HCT116 (cell line): Measurements from ENCODE around the gene CERS4. TPM values are rescaled to one million over a fixed set of nuclear protein-coding genes. Genes with fewer than 3 reads are reported as not detected.

Experiments used
- ATAC-seq: fragments of 200-7000 bp; cut with Tn5 transposase; 2 replicates; pipeline ENCODE4 v1.9.1; 2020; ENCODE audit warnings: mild to moderate bottlenecking, moderate library complexity
- BruUV-seq: library from RNA; stranded (reverse); fragments of 400-500 nt; replicated peaks from 2 replicates; lab custom pipeline; 2021; lab: Mats Ljungman, UMichigan
- CTCF ChIA-PET: fragments of 300-600 bp; sonication (Branson Sonifier 250); formaldehyde crosslinking; loops from one replicate; lab custom pipeline; 2021; ENCODE audit warnings: antibody characterized with exemption; lab: Charles Lee
- POLR2A ChIA-PET: fragments of 300-600, 350-600 bp; sonication (Branson Sonifier 250); formaldehyde crosslinking; loops from one replicate; lab custom pipeline; 2021; ENCODE audit warnings: antibody characterized with exemption; lab: Charles Lee
- RAD21 ChIA-PET, 2 experiments: fragments of 300-600 bp; sonication (Branson Sonifier 250); formaldehyde crosslinking; loops; one replicate each; lab custom pipeline; 2023; ENCODE audit warnings: low total read pairs in 2 of 2; ENCODE audit not compliant: uncharacterized antibody in 2 of 2, unreplicated experiment in 2 of 2, low non-redundant PET in 1 of 2; lab: Charles Lee
- DNase-seq: peaks from one replicate; pipeline ENCODE4 v3.0.0-alpha.2; 2010; ENCODE audit warnings: low read depth, low spot score
- H2AFZ ChIP-seq: fragments of 200-600 bp; shearing (Covaris generic), sonication (generic); 2 replicates; pipeline ENCODE4 v1.6.1; 2017; ENCODE audit warnings: low read depth, mixed run types, mixed read lengths, antibody characterized with exemption, low read length; ENCODE audit not compliant: poor library complexity, severe bottlenecking
- H3K27ac ChIP-seq: 2 replicates; pipeline ENCODE4 v1.5.1; 2012; ENCODE audit warnings: low read depth, low read length
- H3K27me3 ChIP-seq: fragments of 200-600 bp; sonication (generic); 2 replicates; pipeline ENCODE4 v1.6.1; 2016; ENCODE audit warnings: mixed run types, low read length, mixed read lengths; ENCODE audit not compliant: insufficient read depth
- H3K36me3 ChIP-seq, 2 experiments: fragments of 200-500 bp in 1 of 2; fragments of 200-600 bp in 1 of 2; sonication (Bioruptor generic) in 1 of 2; sonication (generic) in 1 of 2; 2 replicates each; pipeline versions ENCODE4 v1.5.1 to v1.6.1; 2014 to 2016; ENCODE audit warnings: low read length in 2 of 2, inconsistent platforms in 1 of 2, mixed read lengths in 1 of 2, mixed run types in 1 of 2; ENCODE audit not compliant: insufficient read depth in 2 of 2, control insufficient read depth in 1 of 2
- H3K4me1 ChIP-seq, 2 experiments: fragments of 200-600 bp in 1 of 2; sonication (generic) in 1 of 2; 2 replicates each; pipeline versions ENCODE4 v1.5.1 to v1.6.1; 2012 to 2017; ENCODE audit warnings: low read length in 2 of 2, inconsistent platforms in 1 of 2, mild to moderate bottlenecking in 1 of 2, mixed read lengths in 1 of 2, mixed run types in 1 of 2, moderate library complexity in 1 of 2; ENCODE audit not compliant: insufficient read depth in 2 of 2, control insufficient read depth in 1 of 2
- H3K4me2 ChIP-seq: fragments of 200-600 bp; sonication (generic); 2 replicates; pipeline ENCODE4 v1.6.1; 2017; ENCODE audit warnings: mixed run types, low read length, mixed read lengths
- H3K4me3 ChIP-seq, 2 experiments: fragments of 200-600 bp in 1 of 2; sonication (generic) in 1 of 2; replicated peaks in 1 of 2; 2 replicates each; pipeline ENCODE4 v1.5.1; 2011 to 2016; ENCODE audit warnings: low read length in 2 of 2, control low read depth in 1 of 2, low read depth in 1 of 2, mild to moderate bottlenecking in 1 of 2, mixed read lengths in 1 of 2, mixed run types in 1 of 2
- H3K79me2 ChIP-seq: fragments of 200-600 bp; sonication (generic); 2 replicates; pipeline ENCODE4 v1.6.1; 2017; ENCODE audit warnings: mild to moderate bottlenecking, mixed run types, low read length, moderate library complexity, mixed read lengths; ENCODE audit not compliant: insufficient read depth
- H3K9ac ChIP-seq: fragments of 200-600 bp; sonication (generic); 2 replicates; pipeline ENCODE4 v1.6.1; 2016; ENCODE audit warnings: low read length, mixed read lengths
- H3K9me2 ChIP-seq: fragments of 200-600 bp; sonication (generic), shearing (Covaris generic); 2 replicates; pipeline ENCODE4 v1.6.1; 2017; ENCODE audit warnings: mixed run types, mild to moderate bottlenecking, moderate library complexity; ENCODE audit not compliant: insufficient read depth
- H3K9me3 ChIP-seq, 2 experiments: fragments of 200-500 bp in 1 of 2; fragments of 200-600 bp in 1 of 2; sonication (Bioruptor generic) in 1 of 2; sonication (generic) in 1 of 2; 2 replicates each; pipeline ENCODE4 v1.6.1; 2014 to 2017; ENCODE audit warnings: low read length in 2 of 2, mixed read lengths in 2 of 2, inconsistent platforms in 1 of 2, low read depth in 1 of 2, mild to moderate bottlenecking in 1 of 2, mixed run types in 1 of 2, moderate library complexity in 1 of 2; ENCODE audit not compliant: control insufficient read depth in 1 of 2, insufficient read depth in 1 of 2
- H4K20me1 ChIP-seq: fragments of 200-600 bp; sonication (generic), shearing (Covaris generic); 2 replicates; pipeline ENCODE4 v1.6.1; 2017; ENCODE audit warnings: mixed run types, mild to moderate bottlenecking, moderate library complexity; ENCODE audit not compliant: insufficient read depth
- ATF3 ChIP-seq: IDR thresholded peaks from 2 replicates; pipeline ENCODE4 v1.6.1; 2012
- CBX3 ChIP-seq: IDR thresholded peaks from 2 replicates; pipeline ENCODE4 v1.6.1; 2012; ENCODE audit warnings: low read depth
- CTCF ChIP-seq, 3 experiments: fragments of 200-600 bp in 1 of 3; sonication (generic) in 1 of 3; IDR thresholded peaks in 2 of 3; conservative IDR thresholded peaks in 1 of 3; 2 replicates each; pipeline ENCODE4 v1.5.1; 2012 to 2017; ENCODE audit warnings: low read depth in 2 of 3, low read length in 2 of 3, antibody characterized with exemption in 1 of 3, borderline replicate concordance in 1 of 3, control low read depth in 1 of 3, mild to moderate bottlenecking in 1 of 3, mixed read lengths in 1 of 3, mixed run types in 1 of 3, moderate library complexity in 1 of 3; ENCODE audit not compliant: insufficient read depth in 1 of 3
- EGR1 ChIP-seq: IDR thresholded peaks from 2 replicates; pipeline ENCODE4 v1.6.1; 2012; ENCODE audit warnings: low read depth
- EZH2 ChIP-seq: fragments of 200-600 bp; sonication (generic); IDR thresholded peaks from 2 replicates; pipeline ENCODE4 v1.6.1; 2017; ENCODE audit warnings: antibody characterized with exemption, mixed run types
- EZH2phosphoT487 ChIP-seq: fragments of 200-600 bp; IDR thresholded peaks from 2 replicates; pipeline ENCODE4 v1.6.1; 2018; ENCODE audit warnings: antibody characterized with exemption, borderline replicate concordance
- JUND ChIP-seq: IDR thresholded peaks from 2 replicates; pipeline ENCODE4 v1.6.1; 2012
- POLR2A ChIP-seq: IDR thresholded peaks from 2 replicates; pipeline ENCODE4 v1.7.0; 2011; ENCODE audit warnings: borderline replicate concordance; ENCODE audit not compliant: insufficient read depth, insufficient read length; ENCODE audit errors: extremely low read depth
- RAD21 ChIP-seq: IDR thresholded peaks from 2 replicates; pipeline ENCODE4 v1.6.1; 2012; ENCODE audit warnings: low read depth, mild to moderate bottlenecking
- SIN3A ChIP-seq: IDR thresholded peaks from 2 replicates; pipeline ENCODE4 v1.6.1; 2012; ENCODE audit warnings: low read depth
- SP1 ChIP-seq: IDR thresholded peaks from 2 replicates; pipeline ENCODE4 v1.6.1; 2012; ENCODE audit warnings: low read depth
- SRF ChIP-seq: IDR thresholded peaks from 2 replicates; pipeline ENCODE4 v1.6.1; 2012; ENCODE audit warnings: low read depth
- TCF7L2 ChIP-seq: IDR thresholded peaks from 2 replicates; pipeline ENCODE4 v1.7.0; 2011; ENCODE audit warnings: borderline replicate concordance, inconsistent platforms; ENCODE audit not compliant: insufficient read depth, insufficient read length; ENCODE audit errors: extremely low read depth
- ZBTB33 ChIP-seq: IDR thresholded peaks from 2 replicates; pipeline ENCODE4 v1.6.1; 2011; ENCODE audit warnings: mild to moderate bottlenecking, low read length, moderate library complexity; ENCODE audit not compliant: insufficient replicate concordance; ENCODE audit errors: extremely low read depth
- ZFX ChIP-seq: fragments of 450-650 bp; IDR thresholded peaks from 2 replicates; pipeline ENCODE4 v1.6.1; 2017
- ZNF274 ChIP-seq: fragments of 200-500 bp; sonication (Bioruptor generic); IDR thresholded peaks from 2 replicates; pipeline ENCODE4 v1.6.1; 2014; ENCODE audit warnings: mild to moderate bottlenecking, low read depth, low read length, inconsistent platforms
- intact Hi-C: fragments of 100-400 bp; cut with micrococcal nuclease; formaldehyde crosslinking; loops from 2 replicates; pipeline ENCODE4 v1.10.0; 2022
- total RNA-seq: library from RNA; stranded (reverse); gene quantifications from one replicate; pipeline ENCODE4 v1.2.1, GENCODE V29; 2021; ENCODE audit not compliant: unreplicated experiment

The CERS4 gene
- total RNA-seq, 1 experiment from 2014 or later, result 26.0 TPM

- CTCF ChIA-PET, result no interaction called here
- no TSS peak for BruUV-seq
- no peaks in the 10 kb centered on the region for H3K79me2 ChIP-seq
Observed at GRCh38 chr19:8224394-8225145, 15.4 kb downstream of the CERS4 start.

More at GRCh38 chr19:8224394-8225145, 15.4 kb downstream of the CERS4 start:
- H3K4me1 ChIP-seq, result peaks cover 8 to 17% of the 10 kb centered on the region in 2 experiments; a peak in 3 of 4 replicates
- no peaks in the 10 kb centered on the region for H4K20me1 ChIP-seq
- H3K27ac ChIP-seq, result no peak overlapping the region
- H3K9me3 ChIP-seq, result no peaks in the 10 kb centered on the region
- no peak overlapping the region for H3K4me3 ChIP-seq
- no peaks in the 10 kb centered on the region for H3K9me2 ChIP-seq
- TF ChIP-seq SRF (no peak), RAD21 (no peak), ATF3 (no peak), CBX3 (no peak), EZH2phosphoT487 (no peak), EZH2 (no peak), POLR2A (no peak), SP1 (no peak), CTCF (IDR thresholded peaks at IDR 0.05 in 2 of 3, conservative IDR thresholded peaks at IDR 0.05 in 1 of 3; ENCODE audit: borderline replicate concordance in 1 of 3, insufficient read depth in 1 of 3, low read depth in 2 of 3, low read length in 2 of 3) (no peak), SIN3A (no peak), JUND (no peak), ZBTB33 (no peak), ZNF274 (no peak), TCF7L2 (no peak), ZFX (no peak), EGR1 (no peak)
- RAD21 ChIA-PET, result no interaction called here
- no peaks in the 10 kb centered on the region for H3K36me3 ChIP-seq
- intact Hi-C loops, result no loop called here
- DNase-seq, result no peak
- POLR2A ChIA-PET, result no interaction called here
- no peaks in the 10 kb centered on the region for H3K27me3 ChIP-seq
- ATAC-seq, result no peak
- H2AFZ ChIP-seq, result no peak overlapping the region
- no peak overlapping the region for H3K4me2 ChIP-seq
- H3K9ac ChIP-seq, result no peak overlapping the region
